A673 (cell line): Measurements from ENCODE around the gene FHIT. TPM values are rescaled to one million over a fixed set of nuclear protein-coding genes. Genes with fewer than 3 reads are reported as not detected.

Experiments
- BruUV-seq: library from RNA; stranded (reverse); fragments of 400-500 nt; replicated peaks from 2 replicates; lab custom pipeline; 2021; lab: Mats Ljungman, UMichigan
- CTCF ChIA-PET: fragments of 300-600 bp; sonication (Branson Sonifier 250); formaldehyde crosslinking; loops from one replicate; lab custom pipeline; 2022; ENCODE audit warnings: antibody characterized with exemption; lab: Charles Lee
- POLR2A ChIA-PET: fragments of 300-600 bp; sonication (Branson Sonifier 250); formaldehyde crosslinking; loops from one replicate; lab custom pipeline; 2022; ENCODE audit warnings: antibody characterized with exemption; ENCODE audit not compliant: low non-redundant PET; lab: Charles Lee
- DNase-seq: peaks from one replicate; pipeline ENCODE4 v3.0.0-alpha.2; 2015; ENCODE audit warnings: low spot score
- H3K27ac ChIP-seq: fragments of 200-600 bp; sonication (generic); 2 replicates; pipeline ENCODE4 v1.5.1; 2016; ENCODE audit warnings: mixed run types, low read depth, mild to moderate bottlenecking, mixed read lengths, antibody characterized with exemption, low read length; ENCODE audit not compliant: poor library complexity, severe bottlenecking
- H3K27me3 ChIP-seq: fragments of 200-600 bp; sonication (generic); replicated peaks from 2 replicates; pipeline ENCODE4 v1.6.1; 2017; ENCODE audit warnings: mixed run types, low read depth, mild to moderate bottlenecking, mixed read lengths, antibody characterized with exemption, low read length; ENCODE audit not compliant: insufficient read depth, poor library complexity
- H3K36me3 ChIP-seq: fragments of 200-600 bp; sonication (generic); 2 replicates; pipeline ENCODE4 v1.6.1; 2016; ENCODE audit warnings: mixed run types, mild to moderate bottlenecking, mixed read lengths, antibody characterized with exemption, low read length; ENCODE audit not compliant: insufficient read depth, poor library complexity, severe bottlenecking
- H3K4me1 ChIP-seq: fragments of 200-600 bp; sonication (generic); 2 replicates; pipeline ENCODE4 v1.6.1; 2017; ENCODE audit warnings: mixed run types, mild to moderate bottlenecking, mixed read lengths, antibody characterized with exemption, low read length; ENCODE audit not compliant: insufficient read depth, poor library complexity, severe bottlenecking
- H3K4me3 ChIP-seq: fragments of 200-600 bp; sonication (generic); 2 replicates; pipeline ENCODE4 v1.5.1; 2016; ENCODE audit warnings: low read depth, mixed run types, mild to moderate bottlenecking, mixed read lengths, low read length; ENCODE audit not compliant: poor library complexity, severe bottlenecking
- H3K9me3 ChIP-seq: fragments of 200-600 bp; sonication (generic); 2 replicates; pipeline ENCODE4 v1.6.1; 2016; ENCODE audit warnings: mixed run types, low read depth, mild to moderate bottlenecking, mixed read lengths, antibody characterized with exemption, low read length; ENCODE audit not compliant: poor library complexity, severe bottlenecking
- EZH2 ChIP-seq: fragments of 200-600 bp; sonication (generic); IDR thresholded peaks from 2 replicates; pipeline ENCODE4 v1.6.1; 2017; ENCODE audit warnings: borderline replicate concordance, low read depth, mild to moderate bottlenecking, mixed read lengths, antibody characterized with exemption, low read length; ENCODE audit not compliant: poor library complexity, severe bottlenecking
- intact Hi-C: fragments of 100-400 bp; cut with micrococcal nuclease; formaldehyde crosslinking; loops from one replicate; pipeline ENCODE4 v1.10.0; 2022; ENCODE audit not compliant: unreplicated experiment
- total RNA-seq: library from RNA; stranded (reverse); gene quantifications from 2 replicates; pipeline ENCODE4 v1.2.3, GENCODE V29; 2021
- TF ChIP-seq, protein P1 (sequence below): fragments of 300-800, 200-600 bp; sonication (generic); conservative IDR thresholded peaks from 2 replicates; pipeline ENCODE4 v1.5.1; 2017; ENCODE audit warnings: low read depth, mild to moderate bottlenecking, antibody characterized with exemption, low read length, moderate library complexity, mixed read lengths

FHIT gene
- total RNA-seq, 1 experiment from 2014 or later = not detected

DNA sequence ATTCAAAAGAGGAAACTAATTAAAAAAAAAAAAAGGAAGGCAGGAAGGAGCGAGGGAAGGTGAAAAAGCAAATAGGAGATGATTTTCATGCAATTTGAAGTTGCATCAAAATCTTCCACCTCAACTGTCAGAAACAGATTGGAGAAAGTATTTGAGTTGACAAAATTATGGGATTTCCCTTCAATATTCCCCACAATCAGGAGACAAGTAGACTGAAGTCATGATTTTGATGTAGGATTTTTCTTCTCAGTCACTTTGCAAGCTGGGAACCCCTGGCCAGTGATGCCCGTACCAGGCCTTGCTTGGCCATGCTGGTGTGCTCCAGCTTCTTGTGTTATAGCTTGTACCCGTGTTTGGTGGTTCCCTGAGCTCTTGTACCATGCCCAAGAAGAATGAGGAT is 1347.0 kb downstream of the FHIT start:
- H3K36me3 ChIP-seq = no peaks in the 10 kb centered on the region
- H3K4me3 ChIP-seq = no peak overlapping the region
- ChIA-PET CTCF (no interaction called here), POLR2A (no interaction called here)
- no peaks in the 10 kb centered on the region for H3K9me3 ChIP-seq
- TF ChIP-seq, protein P1, sequence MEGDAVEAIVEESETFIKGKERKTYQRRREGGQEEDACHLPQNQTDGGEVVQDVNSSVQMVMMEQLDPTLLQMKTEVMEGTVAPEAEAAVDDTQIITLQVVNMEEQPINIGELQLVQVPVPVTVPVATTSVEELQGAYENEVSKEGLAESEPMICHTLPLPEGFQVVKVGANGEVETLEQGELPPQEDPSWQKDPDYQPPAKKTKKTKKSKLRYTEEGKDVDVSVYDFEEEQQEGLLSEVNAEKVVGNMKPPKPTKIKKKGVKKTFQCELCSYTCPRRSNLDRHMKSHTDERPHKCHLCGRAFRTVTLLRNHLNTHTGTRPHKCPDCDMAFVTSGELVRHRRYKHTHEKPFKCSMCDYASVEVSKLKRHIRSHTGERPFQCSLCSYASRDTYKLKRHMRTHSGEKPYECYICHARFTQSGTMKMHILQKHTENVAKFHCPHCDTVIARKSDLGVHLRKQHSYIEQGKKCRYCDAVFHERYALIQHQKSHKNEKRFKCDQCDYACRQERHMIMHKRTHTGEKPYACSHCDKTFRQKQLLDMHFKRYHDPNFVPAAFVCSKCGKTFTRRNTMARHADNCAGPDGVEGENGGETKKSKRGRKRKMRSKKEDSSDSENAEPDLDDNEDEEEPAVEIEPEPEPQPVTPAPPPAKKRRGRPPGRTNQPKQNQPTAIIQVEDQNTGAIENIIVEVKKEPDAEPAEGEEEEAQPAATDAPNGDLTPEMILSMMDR = no peak
- TF ChIP-seq EZH2 = no peak
- H3K27me3 ChIP-seq = no peaks in the 10 kb centered on the region
- BruUV-seq = no TSS peak
- intact Hi-C loops = no loop called here
- H3K4me1 ChIP-seq = no peaks in the 10 kb centered on the region
- H3K27ac ChIP-seq = no peak overlapping the region
- DNase-seq = no peak

- DNase-seq = no peak
- H3K27me3 ChIP-seq = no peaks in the 10 kb centered on the region
- no TSS peak for BruUV-seq
- H3K36me3 ChIP-seq = no peaks in the 10 kb centered on the region
- no peaks in the 10 kb centered on the region for H3K9me3 ChIP-seq
- ChIA-PET CTCF (no interaction called here), POLR2A (no interaction called here)
- intact Hi-C loops = no loop called here
- no peaks in the 10 kb centered on the region for H3K4me1 ChIP-seq
- no peak overlapping the region for H3K4me3 ChIP-seq
- TF ChIP-seq, protein P1 = no peak
- TF ChIP-seq EZH2 = no peak
- no peak overlapping the region for H3K27ac ChIP-seq
Observed at GRCh38 chr3:59899061-59899460, 1352.2 kb downstream of the FHIT start.

DNA sequence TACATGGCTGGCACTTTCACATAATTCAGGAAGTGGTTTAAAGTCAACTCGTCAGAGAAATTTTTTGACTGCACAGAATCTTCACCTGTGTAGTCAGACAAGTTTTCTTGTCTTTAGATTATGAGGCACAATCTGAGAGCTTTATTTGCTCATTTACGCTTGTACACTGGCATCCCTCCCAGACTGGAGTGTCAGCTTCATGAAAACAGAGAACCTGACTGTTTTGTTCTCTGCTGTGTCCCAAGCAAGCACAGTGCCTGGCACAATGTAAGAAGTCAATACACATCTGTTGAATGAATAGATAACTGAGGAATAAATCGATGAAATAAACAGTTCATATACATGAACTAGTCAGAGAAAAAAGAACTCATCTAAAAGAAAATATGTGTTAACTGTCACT is 1355.3 kb downstream of the FHIT start:
- Histone ChIP-seq H3K27ac (no peak overlapping the region), H3K27me3 (no peaks in the 10 kb centered on the region), H3K4me1 (no peaks in the 10 kb centered on the region), H3K36me3 (no peaks in the 10 kb centered on the region), H3K9me3 (no peaks in the 10 kb centered on the region), H3K4me3 (no peak overlapping the region)
- CTCF ChIA-PET = no interaction called here
- POLR2A ChIA-PET = no interaction called here
- no peak for DNase-seq
- intact Hi-C loops = no loop called here
- no peak for TF ChIP-seq EZH2
- TF ChIP-seq, protein P1 = no peak
- BruUV-seq = no TSS peak
